ENCODE results near the gene CENPB. TPM values are rescaled to one million over a fixed set of nuclear protein-coding genes. Genes with fewer than 3 reads are reported as not detected.
"Not testable (repeated sequence)": the region's sequence is repeated elsewhere in the genome, so short reads cannot be mapped to it uniquely, and the experiment has no call there.

Gene CENPB
- total and polyA plus RNA-seq, 5 donors from 2014 or later: 1.2 to 38.5 (median 1.6) TPM

DNA sequence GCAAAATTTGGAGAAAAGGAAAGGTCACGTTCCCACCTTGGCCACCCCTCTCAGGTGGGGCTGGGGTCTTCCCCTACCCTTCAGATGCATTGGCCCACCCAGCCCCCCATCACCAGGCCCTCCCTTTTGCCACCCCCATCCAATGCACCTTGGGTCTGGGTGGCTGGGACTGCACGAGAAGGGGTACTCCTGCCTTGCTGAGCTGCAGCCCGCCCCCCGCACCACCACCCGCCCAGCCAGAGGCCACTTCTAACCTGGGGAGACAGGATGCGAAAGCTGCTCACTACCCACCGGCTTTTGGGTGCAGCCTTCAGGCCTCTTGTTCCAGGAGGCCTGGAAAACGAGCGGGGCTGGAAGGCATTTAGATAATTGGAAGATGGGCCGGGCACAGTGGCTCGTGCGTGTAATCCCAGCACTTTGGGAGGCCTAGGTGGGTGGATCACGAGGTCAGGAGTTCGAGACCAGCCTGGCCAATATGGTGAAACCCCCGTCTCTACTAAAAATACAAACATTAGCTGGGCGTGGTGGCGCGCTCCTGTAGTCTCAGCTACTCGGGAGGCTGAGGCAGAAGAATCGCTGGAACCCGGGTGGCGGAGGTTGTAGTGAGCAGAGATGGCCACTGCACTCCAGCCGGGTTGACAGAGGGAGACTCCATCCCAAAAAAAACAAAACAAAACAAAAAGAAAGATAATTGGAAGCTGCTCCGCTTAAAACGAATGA is 8.3 kb upstream of the CENPB start:
- peak overlapping the region; percentile 92 to 99 (median 94) for H3K4me3 Mint-ChIP-seq
- H3K36me3 Mint-ChIP-seq: peaks cover 25% of the 10 kb centered on the region
- peak overlapping the region in 2 of 3 donors; percentile 69 to 95 for H3K27ac Mint-ChIP-seq
- Histone ChIP-seq H3K27me3 (ENCODE audit: control insufficient read depth, insufficient read depth, low read length) (no peaks in the 10 kb centered on the region), H3K4me1 (ENCODE audit: control insufficient read depth, insufficient read depth, low read length, poor library complexity, severe bottlenecking) (peaks cover 39% of the 10 kb centered on the region), H3K4me3 (ENCODE audit: low read depth, low read length) (peak overlapping the region; percentile 67), H3K27ac (ENCODE audit: insufficient read depth, low read length, poor library complexity, severe bottlenecking) (peak overlapping the region; percentile 95), H3K36me3 (ENCODE audit: control insufficient read depth, insufficient read depth, low read length) (peaks cover 6% of the 10 kb centered on the region), H3K9me3 (ENCODE audit: control insufficient read depth in 2 of 2, low read length in 2 of 2) (no peaks in the 10 kb centered on the region)
- no peak for DNase-seq
- ATAC-seq (ENCODE audit: low read depth in 2 of 2): no peak
- H3K9me3 Mint-ChIP-seq: no peaks in the 10 kb centered on the region
- peaks cover 7 to 34% (median 28%) of the 10 kb centered on the region in 4 donors for H3K4me1 Mint-ChIP-seq
- peaks cover 4% of the 10 kb centered on the region for H3K27me3 Mint-ChIP-seq

DNA sequence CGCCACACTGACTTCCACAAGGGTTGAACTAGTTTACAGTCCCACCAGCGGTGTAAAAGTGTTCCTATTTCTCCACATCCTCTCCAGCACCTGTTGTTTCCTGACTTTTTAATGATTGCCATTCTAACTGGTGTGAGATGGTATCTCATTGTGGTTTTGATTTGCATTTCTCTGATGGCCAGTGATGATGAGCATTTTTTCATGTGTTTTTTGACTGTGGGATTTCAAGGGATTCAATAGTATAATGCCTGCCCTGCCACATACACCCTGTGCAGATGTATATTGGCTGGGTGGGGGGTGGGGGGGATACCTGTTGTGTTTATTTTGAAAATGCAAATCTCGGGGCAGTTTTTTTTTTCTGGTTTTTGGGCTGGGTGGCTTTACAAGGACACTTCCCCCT is 7.6 kb upstream of the CENPB start:
- not testable (repeated sequence) for H3K9me3 ChIP-seq (ENCODE audit: control insufficient read depth in 2 of 2, low read length in 2 of 2); H3K36me3 ChIP-seq (ENCODE audit: control insufficient read depth, insufficient read depth, low read length); DNase-seq; ATAC-seq (ENCODE audit: low read depth in 2 of 2); H3K27me3 ChIP-seq (ENCODE audit: control insufficient read depth, insufficient read depth, low read length); H3K4me3 ChIP-seq (ENCODE audit: low read depth, low read length); H3K9me3 Mint-ChIP-seq; H3K27me3 Mint-ChIP-seq; H3K27ac ChIP-seq (ENCODE audit: insufficient read depth, low read length, poor library complexity, severe bottlenecking)
- H3K4me1 ChIP-seq (ENCODE audit: control insufficient read depth, insufficient read depth, low read length, poor library complexity, severe bottlenecking): peaks cover 32% of the 10 kb centered on the region
- Mint-ChIP-seq H3K4me3 (peak overlapping the region in 2 of 4 donors; percentile 21 to 74), H3K36me3 (peaks cover 21% of the 10 kb centered on the region), H3K27ac (peak overlapping the region in 2 of 3 donors; percentile 20 to 23), H3K4me1 (peaks cover 7 to 28% (median 22%) of the 10 kb centered on the region in 4 donors)

DNA sequence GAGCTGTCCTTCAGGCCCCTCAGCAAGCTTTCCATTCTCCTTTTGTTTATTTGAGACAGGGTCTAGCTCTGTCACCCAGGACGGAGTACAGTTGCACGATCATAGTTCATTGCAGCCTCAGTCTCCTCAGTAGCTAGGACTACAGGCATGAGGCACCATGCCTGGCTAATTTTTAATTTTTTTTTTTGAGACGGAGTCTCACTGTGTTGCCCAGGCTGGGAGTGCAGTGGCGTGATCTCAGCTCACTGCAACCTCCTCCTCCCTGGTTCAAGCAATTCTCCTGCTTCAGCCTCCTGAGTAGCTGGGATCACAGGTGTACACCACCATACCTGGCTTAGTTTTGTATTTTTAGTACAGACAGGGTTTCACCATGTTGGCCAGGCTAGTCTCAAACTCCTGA is 2.7 kb upstream of the CENPB start:
- not testable (repeated sequence) for H3K27me3 ChIP-seq (ENCODE audit: control insufficient read depth, insufficient read depth, low read length); H3K4me3 ChIP-seq (ENCODE audit: low read depth, low read length); H3K27ac ChIP-seq (ENCODE audit: insufficient read depth, low read length, poor library complexity, severe bottlenecking); H3K9me3 Mint-ChIP-seq; ATAC-seq (ENCODE audit: low read depth in 2 of 2); H3K36me3 ChIP-seq (ENCODE audit: control insufficient read depth, insufficient read depth, low read length); H3K27me3 Mint-ChIP-seq; DNase-seq; H3K36me3 Mint-ChIP-seq; H3K9me3 ChIP-seq (ENCODE audit: control insufficient read depth in 2 of 2, low read length in 2 of 2)
- H3K4me3 Mint-ChIP-seq: peak overlapping the region in 2 of 4 donors; percentile 79 to 87
- H3K27ac Mint-ChIP-seq: peak overlapping the region; percentile 35 to 92 (median 76)
- peaks cover 23% of the 10 kb centered on the region for H3K4me1 ChIP-seq (ENCODE audit: control insufficient read depth, insufficient read depth, low read length, poor library complexity, severe bottlenecking)
- H3K4me1 Mint-ChIP-seq: peaks cover 9 to 35% (median 19%) of the 10 kb centered on the region in 4 donors

DNA sequence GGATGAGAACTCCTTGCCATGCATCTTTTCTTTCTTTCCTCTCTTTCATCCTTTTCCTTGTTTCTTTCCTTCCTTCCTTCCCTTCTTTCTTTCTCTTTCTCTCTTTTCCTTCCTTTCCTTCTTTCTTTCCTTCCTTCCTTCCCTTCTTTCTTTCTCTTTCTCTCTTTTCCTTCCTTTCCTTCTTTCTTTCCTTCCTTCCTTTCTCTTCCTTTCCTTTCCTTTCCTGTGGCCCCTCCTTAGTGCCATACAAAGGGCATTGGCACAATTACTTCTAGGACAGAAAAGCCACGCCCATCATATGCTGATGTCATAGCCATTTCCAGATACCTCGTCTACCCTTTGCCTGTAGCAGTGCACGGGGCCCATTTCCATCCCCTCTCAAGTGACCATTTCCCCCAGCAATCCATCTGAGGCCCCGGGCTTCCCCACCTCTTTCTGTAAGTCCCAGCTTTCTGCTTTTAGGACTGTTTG is 2.2 kb upstream of the CENPB start:
- no peak overlapping the region for H3K4me3 ChIP-seq (ENCODE audit: low read depth, low read length)
- no peaks in the 10 kb centered on the region for H3K36me3 Mint-ChIP-seq
- no peaks in the 10 kb centered on the region for H3K27me3 Mint-ChIP-seq
- H3K4me1 Mint-ChIP-seq: peaks cover 9 to 36% (median 19%) of the 10 kb centered on the region in 4 donors
- DNase-seq: no peak
- H3K27ac Mint-ChIP-seq: peak overlapping the region; percentile 35 to 98 (median 92)
- no peaks in the 10 kb centered on the region for H3K9me3 Mint-ChIP-seq
- peak overlapping the region; percentile 73 to 87 (median 79) for H3K4me3 Mint-ChIP-seq
- H3K27ac ChIP-seq (ENCODE audit: insufficient read depth, low read length, poor library complexity, severe bottlenecking): no peak overlapping the region
- peaks cover 23% of the 10 kb centered on the region for H3K4me1 ChIP-seq (ENCODE audit: control insufficient read depth, insufficient read depth, low read length, poor library complexity, severe bottlenecking)
- H3K36me3 ChIP-seq (ENCODE audit: control insufficient read depth, insufficient read depth, low read length): no peaks in the 10 kb centered on the region
- no peaks in the 10 kb centered on the region for H3K9me3 ChIP-seq (ENCODE audit: control insufficient read depth in 2 of 2, low read length in 2 of 2)
- no peak for ATAC-seq (ENCODE audit: low read depth in 2 of 2)
- H3K27me3 ChIP-seq (ENCODE audit: control insufficient read depth, insufficient read depth, low read length): no peaks in the 10 kb centered on the region

DNA sequence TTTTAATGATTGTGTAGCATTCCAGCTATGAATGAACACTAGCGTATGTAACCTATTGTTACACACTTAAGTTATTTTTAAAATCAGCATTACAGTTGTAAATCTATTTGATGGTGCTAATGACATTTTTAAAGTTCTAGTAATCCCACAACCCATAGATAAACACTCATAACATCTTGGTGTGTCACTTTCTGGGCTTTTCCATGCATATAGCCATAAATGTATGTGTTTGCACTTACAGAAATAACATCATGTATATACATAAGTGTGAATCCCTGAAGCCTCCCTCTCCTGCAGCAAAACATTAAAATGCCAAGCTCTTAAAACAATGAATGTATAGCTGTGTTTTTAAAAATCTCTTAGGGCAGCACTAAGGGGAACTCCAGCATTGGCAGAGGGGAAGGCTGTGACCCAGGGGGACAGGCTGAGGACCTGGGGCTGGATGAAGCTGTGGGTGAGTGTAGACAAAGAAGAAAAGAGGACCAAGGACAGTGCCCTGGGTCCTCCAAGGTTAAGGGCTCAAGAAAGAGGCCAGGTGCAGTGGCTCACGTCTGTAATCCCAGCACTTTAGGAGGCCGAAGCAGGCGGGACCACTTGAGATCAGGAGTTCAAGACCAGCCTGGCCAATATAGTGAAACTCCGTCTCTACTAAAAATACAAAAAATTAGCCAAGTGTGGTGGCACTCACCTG is 929 bp upstream of the CENPB start:
- DNase-seq (no peak), ATAC-seq (ENCODE audit: low read depth in 2 of 2) (no peak)
- Mint-ChIP-seq H3K4me3 (peak overlapping the region; percentile 80 to 89 (median 84)), H3K27ac (peak overlapping the region; percentile 20 to 95 (median 75)), H3K27me3 (no peaks in the 10 kb centered on the region), H3K9me3 (no peaks in the 10 kb centered on the region), H3K4me1 (peaks cover 9 to 46% (median 23%) of the 10 kb centered on the region in 4 donors), H3K36me3 (no peaks in the 10 kb centered on the region)
- H3K27me3 ChIP-seq (ENCODE audit: control insufficient read depth, insufficient read depth, low read length): no peaks in the 10 kb centered on the region
- H3K9me3 ChIP-seq (ENCODE audit: control insufficient read depth in 2 of 2, low read length in 2 of 2): no peaks in the 10 kb centered on the region
- peak overlapping the region; percentile 87 for H3K4me3 ChIP-seq (ENCODE audit: low read depth, low read length)
- no peaks in the 10 kb centered on the region for H3K36me3 ChIP-seq (ENCODE audit: control insufficient read depth, insufficient read depth, low read length)
- H3K4me1 ChIP-seq (ENCODE audit: control insufficient read depth, insufficient read depth, low read length, poor library complexity, severe bottlenecking): peaks cover 23% of the 10 kb centered on the region
- H3K27ac ChIP-seq (ENCODE audit: insufficient read depth, low read length, poor library complexity, severe bottlenecking): peak overlapping the region; percentile 55

DNA sequence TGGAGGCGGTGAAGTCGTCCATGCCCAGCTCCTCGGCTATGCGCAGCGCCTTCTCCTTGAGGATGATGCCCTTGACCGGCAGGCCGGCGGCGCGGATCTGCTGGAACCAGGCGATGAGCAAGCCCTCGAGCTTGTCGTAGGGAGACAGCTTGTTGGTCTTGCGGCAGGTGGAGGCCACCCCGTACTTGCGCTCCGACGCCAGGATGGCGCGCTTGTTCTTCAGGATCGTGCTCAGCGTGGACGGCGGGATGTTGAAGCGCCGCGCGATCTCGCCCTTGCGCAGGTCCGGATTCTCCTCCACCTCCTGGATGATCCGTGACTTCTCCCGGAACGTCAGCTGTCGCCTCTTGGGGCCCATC is 435 bp downstream of the CENPB start:
- H3K36me3 ChIP-seq (ENCODE audit: control insufficient read depth, insufficient read depth, low read length): no peaks in the 10 kb centered on the region
- ATAC-seq (ENCODE audit: low read depth in 2 of 2) (peak; percentile 12 to 16), DNase-seq (peak; percentile 29 to 74 (median 47))
- Mint-ChIP-seq H3K36me3 (no peaks in the 10 kb centered on the region), H3K4me1 (peaks cover 14 to 58% (median 29%) of the 10 kb centered on the region in 4 donors), H3K27ac (peak overlapping the region in 2 of 3 donors; percentile 59 to 88), H3K9me3 (no peaks in the 10 kb centered on the region), H3K4me3 (peak overlapping the region; percentile 74 to 85 (median 84)), H3K27me3 (peaks cover 6% of the 10 kb centered on the region)
- no peaks in the 10 kb centered on the region for H3K27me3 ChIP-seq (ENCODE audit: control insufficient read depth, insufficient read depth, low read length)
- H3K4me3 ChIP-seq (ENCODE audit: low read depth, low read length): peak overlapping the region; percentile 32
- H3K27ac ChIP-seq (ENCODE audit: insufficient read depth, low read length, poor library complexity, severe bottlenecking): peak overlapping the region; percentile 47
- peaks cover 28% of the 10 kb centered on the region for H3K4me1 ChIP-seq (ENCODE audit: control insufficient read depth, insufficient read depth, low read length, poor library complexity, severe bottlenecking)
- H3K9me3 ChIP-seq (ENCODE audit: control insufficient read depth in 2 of 2, low read length in 2 of 2): no peaks in the 10 kb centered on the region

DNA sequence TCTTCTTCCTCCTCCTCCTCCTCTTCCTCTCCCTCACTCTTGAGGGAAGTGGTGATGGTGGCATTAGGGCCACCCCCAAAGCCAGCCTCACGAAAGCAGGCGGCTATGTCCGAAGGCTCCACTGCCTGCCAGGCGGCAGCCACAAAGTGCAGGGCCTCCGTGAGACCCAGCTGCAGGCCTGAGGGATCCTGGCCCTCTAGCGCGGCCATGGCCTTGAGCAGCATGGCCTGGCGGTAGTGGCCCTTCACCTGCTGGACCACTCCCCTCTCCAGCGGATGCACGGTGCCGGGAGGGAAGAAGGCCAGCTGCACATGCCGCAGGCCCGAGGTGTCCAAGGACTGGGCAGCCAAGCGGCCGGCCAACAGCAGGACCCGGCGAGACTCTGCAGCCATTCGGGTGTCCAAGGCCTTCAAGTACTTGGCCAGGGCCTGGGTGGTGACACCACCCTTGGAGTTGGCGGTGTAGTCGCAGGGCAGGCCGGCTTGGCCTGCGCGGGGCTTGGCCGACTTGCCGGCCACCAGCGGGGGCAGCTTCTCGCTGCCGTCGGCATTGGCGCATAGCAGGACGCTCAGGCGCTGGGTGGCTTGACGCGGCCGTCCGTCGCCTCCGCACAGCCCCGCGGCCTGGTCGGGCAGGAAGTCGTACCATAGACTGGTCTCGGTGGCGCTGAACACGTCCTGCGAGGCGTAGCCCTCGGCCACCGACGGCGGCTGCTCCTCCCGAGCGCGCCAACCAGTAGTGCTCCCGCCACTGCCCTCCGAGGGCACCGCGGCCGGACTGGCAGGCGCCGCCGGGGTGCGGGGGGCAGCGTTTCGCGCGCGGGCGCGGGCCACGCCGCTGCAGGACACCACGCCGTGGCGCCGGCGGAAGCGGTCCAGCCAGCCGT is 1.1 kb downstream of the CENPB start:
- Mint-ChIP-seq H3K9me3 (no peaks in the 10 kb centered on the region), H3K36me3 (no peaks in the 10 kb centered on the region), H3K27me3 (peaks cover 6% of the 10 kb centered on the region), H3K4me1 (peaks cover 14 to 63% (median 33%) of the 10 kb centered on the region in 4 donors), H3K4me3 (peak overlapping the region in 2 of 4 donors; percentile 19 to 84), H3K27ac (no peak overlapping the region)
- no peak overlapping the region for H3K27ac ChIP-seq (ENCODE audit: insufficient read depth, low read length, poor library complexity, severe bottlenecking)
- no peaks in the 10 kb centered on the region for H3K36me3 ChIP-seq (ENCODE audit: control insufficient read depth, insufficient read depth, low read length)
- no peaks in the 10 kb centered on the region for H3K27me3 ChIP-seq (ENCODE audit: control insufficient read depth, insufficient read depth, low read length)
- H3K4me3 ChIP-seq (ENCODE audit: low read depth, low read length): no peak overlapping the region
- H3K9me3 ChIP-seq (ENCODE audit: control insufficient read depth in 2 of 2, low read length in 2 of 2): no peaks in the 10 kb centered on the region
- H3K4me1 ChIP-seq (ENCODE audit: control insufficient read depth, insufficient read depth, low read length, poor library complexity, severe bottlenecking): peaks cover 34% of the 10 kb centered on the region
- ATAC-seq (ENCODE audit: low read depth in 2 of 2) (no peak), DNase-seq (no peak)

Measured in CD4-positive, CD25-positive, alpha-beta regulatory T cell (primary cell).